ENCODE measurements around the gene BBS5.

BBS5 gene

GRCh38 chr2:169462896-169463695, 16.2 kb upstream of the BBS5 start:
- Histone ChIP-seq H3K9ac (ENCODE audit: low read length) (no peak overlapping the region), H3K27ac (ENCODE audit: low read depth, low read length, poor library complexity, severe bottlenecking) (no peak overlapping the region), H3K9me3 (ENCODE audit: low read length) (no peaks in the 10 kb centered on the region), H3F3A (ENCODE audit: insufficient read depth, low read length) (peaks cover 5% of the 10 kb centered on the region; the same call in 1 of the 2 replicates), H3K4me1 (ENCODE audit: insufficient read depth, low read length, severe bottlenecking) (no peaks in the 10 kb centered on the region), H3K36me3 (ENCODE audit: insufficient read depth, low read length) (no peaks in the 10 kb centered on the region), H3K79me2 (ENCODE audit: insufficient read depth, low read length) (no peaks in the 10 kb centered on the region), H3K4me3 (ENCODE audit: low read depth, low read length, poor library complexity, severe bottlenecking) (no peak overlapping the region), H3K27me3 (ENCODE audit: insufficient read depth, low read length) (no peaks in the 10 kb centered on the region), H2AFZ (ENCODE audit: low read length) (no peak overlapping the region), H3K9me2 (ENCODE audit: low read depth, low read length) (no peaks in the 10 kb centered on the region), H3K4me2 (ENCODE audit: low read length) (no peak overlapping the region), H4K20me1 (ENCODE audit: insufficient read depth, low read length) (no peaks in the 10 kb centered on the region)
- TF ChIP-seq CTCF (IDR thresholded peaks at IDR 0.05; ENCODE audit: low read length), result no peak
- no peak for TF ChIP-seq EZH2 (IDR thresholded peaks at IDR 0.05; ENCODE audit: borderline replicate concordance, low read length)

GRCh38 chr2:169464466-169464865, 14.8 kb upstream of the BBS5 start:
- Histone ChIP-seq H3K9ac (ENCODE audit: low read length) (no peak overlapping the region), H3K27me3 (ENCODE audit: insufficient read depth, low read length) (no peaks in the 10 kb centered on the region), H2AFZ (ENCODE audit: low read length) (no peak overlapping the region), H4K20me1 (ENCODE audit: insufficient read depth, low read length) (no peaks in the 10 kb centered on the region), H3K4me2 (ENCODE audit: low read length) (no peak overlapping the region), H3K9me2 (ENCODE audit: low read depth, low read length) (no peaks in the 10 kb centered on the region), H3K27ac (ENCODE audit: low read depth, low read length, poor library complexity, severe bottlenecking) (no peak overlapping the region), H3K4me1 (ENCODE audit: insufficient read depth, low read length, severe bottlenecking) (no peaks in the 10 kb centered on the region), H3K36me3 (ENCODE audit: insufficient read depth, low read length) (no peaks in the 10 kb centered on the region), H3F3A (ENCODE audit: insufficient read depth, low read length) (peaks cover 5% of the 10 kb centered on the region; the same call in 1 of the 2 replicates), H3K79me2 (ENCODE audit: insufficient read depth, low read length) (no peaks in the 10 kb centered on the region), H3K4me3 (ENCODE audit: low read depth, low read length, poor library complexity, severe bottlenecking) (no peak overlapping the region), H3K9me3 (ENCODE audit: low read length) (no peaks in the 10 kb centered on the region)
- no peak for TF ChIP-seq EZH2 (IDR thresholded peaks at IDR 0.05; ENCODE audit: borderline replicate concordance, low read length)
- no peak for TF ChIP-seq CTCF (IDR thresholded peaks at IDR 0.05; ENCODE audit: low read length)

- H4K20me1 ChIP-seq (ENCODE audit: insufficient read depth, low read length), result no peaks in the 10 kb centered on the region
- no peaks in the 10 kb centered on the region for H3K9me2 ChIP-seq (ENCODE audit: low read depth, low read length)
- TF ChIP-seq CTCF (IDR thresholded peaks at IDR 0.05; ENCODE audit: low read length) (no peak), EZH2 (IDR thresholded peaks at IDR 0.05; ENCODE audit: borderline replicate concordance, low read length) (no peak)
- H3K27ac ChIP-seq (ENCODE audit: low read depth, low read length, poor library complexity, severe bottlenecking), result no peak overlapping the region
- H3K27me3 ChIP-seq (ENCODE audit: insufficient read depth, low read length), result no peaks in the 10 kb centered on the region
- H3F3A ChIP-seq (ENCODE audit: insufficient read depth, low read length), result peaks cover 5% of the 10 kb centered on the region; the same call in 1 of the 2 replicates
- H3K4me3 ChIP-seq (ENCODE audit: low read depth, low read length, poor library complexity, severe bottlenecking), result no peak overlapping the region
- H3K9me3 ChIP-seq (ENCODE audit: low read length), result no peaks in the 10 kb centered on the region
- no peaks in the 10 kb centered on the region for H3K4me1 ChIP-seq (ENCODE audit: insufficient read depth, low read length, severe bottlenecking)
- no peak overlapping the region for H2AFZ ChIP-seq (ENCODE audit: low read length)
- H3K36me3 ChIP-seq (ENCODE audit: insufficient read depth, low read length), result no peaks in the 10 kb centered on the region
- H3K79me2 ChIP-seq (ENCODE audit: insufficient read depth, low read length), result no peaks in the 10 kb centered on the region
- H3K4me2 ChIP-seq (ENCODE audit: low read length), result no peak overlapping the region
- H3K9ac ChIP-seq (ENCODE audit: low read length), result no peak overlapping the region
Measured at GRCh38 chr2:169464882-169465281, 14.4 kb upstream of the BBS5 start.

Measured in OCI-LY1 (cell line).